HepG2 (cell line): Measurements from ENCODE around the gene EGFR. TPM values are rescaled to one million over a fixed set of nuclear protein-coding genes. Genes with fewer than 3 reads are reported as not detected.

Experiments
- ATAC-seq: fragments of 200-7000 bp; cut with Tn5 transposase; 3 replicates; pipeline ENCODE4 v1.9.1; 2020; ENCODE audit warnings: mild to moderate bottlenecking, moderate library complexity
- BruUV-seq: library from RNA; stranded (reverse); fragments of 400-500 nt; replicated peaks from 2 replicates; lab custom pipeline; 2021; lab: Mats Ljungman, UMichigan
- CTCF ChIA-PET: fragments of 300-600 bp; formaldehyde crosslinking; extraction: SDS; loops from one replicate; lab custom pipeline; 2021; ENCODE audit warnings: low total read pairs, inconsistent platforms, low intra/inter-chr PET ratio; lab: Yijun Ruan, JAX
- POLR2A ChIA-PET: fragments of 350-600 bp; sonication (Branson Sonifier 250); formaldehyde crosslinking; loops from one replicate; lab custom pipeline; 2020; ENCODE audit warnings: antibody characterized with exemption, inconsistent platforms; lab: Yijun Ruan, JAX
- DNase-seq: peaks from one replicate; pipeline ENCODE4 v3.0.0-alpha.2; 2015; ENCODE audit warnings: low spot score
- FAIRE-seq: peaks from 3 replicates; lab custom pipeline; 2011; peaks lifted over from hg19 to GRCh38; lab: Jason Lieb, UNC
- H2AFZ ChIP-seq: one replicate; pipeline ENCODE4 v1.6.1; 2011; ENCODE audit warnings: low read length, inconsistent platforms
- H3K27ac ChIP-seq: fragments of 300-600 bp; 3 replicates; pipeline ENCODE4 v1.8.0; 2011; ENCODE audit warnings: mixed run types, mild to moderate bottlenecking, mixed read lengths, low read length, inconsistent platforms; ENCODE audit not compliant: insufficient read depth; ENCODE audit errors: extremely low read length
- H3K27me3 ChIP-seq, 2 experiments: fragments of 200-600 bp in 1 of 2; 2 replicates in 1 of 2; 3 replicates in 1 of 2; pipeline versions ENCODE4 v1.6.0 to v1.8.0; 2011; ENCODE audit warnings: low read length in 2 of 2, mild to moderate bottlenecking in 2 of 2, moderate library complexity in 2 of 2, inconsistent platforms in 1 of 2; ENCODE audit not compliant: insufficient read depth in 2 of 2, control insufficient read depth in 1 of 2
- H3K36me3 ChIP-seq, 2 experiments: fragments of 200-600 bp in 1 of 2; replicated peaks in 1 of 2; 2 replicates in 1 of 2; 3 replicates in 1 of 2; pipeline versions ENCODE4 v1.5.1 to v1.8.0; 2011; ENCODE audit warnings: low read length in 2 of 2, inconsistent platforms in 1 of 2; ENCODE audit not compliant: insufficient read depth in 2 of 2, control insufficient read depth in 1 of 2
- H3K4me1 ChIP-seq: 2 replicates; pipeline ENCODE4 v1.5.1; 2012; ENCODE audit warnings: low read length, inconsistent platforms; ENCODE audit not compliant: insufficient read depth
- H3K4me2 ChIP-seq: 2 replicates; pipeline ENCODE4 v1.6.0; 2011; ENCODE audit warnings: low read depth, low read length, inconsistent platforms
- H3K4me3 ChIP-seq, 3 experiments: fragments of 200-600 bp in 1 of 3; sonication (generic), shearing (Covaris generic) in 1 of 3; replicated peaks in 1 of 3; 2 replicates each; pipeline ENCODE4 v1.5.1; 2011 to 2016; ENCODE audit warnings: low read length in 3 of 3, inconsistent platforms in 2 of 3, low read depth in 2 of 3, mild to moderate bottlenecking in 2 of 3, control low read depth in 1 of 3, mixed read lengths in 1 of 3; ENCODE audit not compliant: insufficient read depth in 1 of 3
- H3K79me2 ChIP-seq: one replicate; pipeline ENCODE4 v1.6.1; 2011; ENCODE audit warnings: low read length, inconsistent platforms; ENCODE audit not compliant: insufficient read depth
- H3K9ac ChIP-seq: 2 replicates; pipeline ENCODE4 v1.6.0; 2011; ENCODE audit warnings: mild to moderate bottlenecking, low read depth, low read length, inconsistent platforms; ENCODE audit not compliant: insufficient read depth
- H3K9me3 ChIP-seq: 2 replicates; pipeline ENCODE4 v1.5.1; 2012; ENCODE audit warnings: mild to moderate bottlenecking, low read length
- H4K20me1 ChIP-seq: 2 replicates; pipeline ENCODE4 v1.6.0; 2011; ENCODE audit warnings: inconsistent platforms, mild to moderate bottlenecking, low read length, moderate library complexity; ENCODE audit not compliant: insufficient read depth
- POLR2AphosphoS5 ChIP-seq: IDR thresholded peaks from 2 replicates; pipeline ENCODE4 v1.6.1; 2012; ENCODE audit warnings: low read depth, low read length
- SKI ChIP-seq: fragments of 450-650 bp; IDR thresholded peaks from one replicate; pipeline ENCODE4 v1.6.1; 2018; ENCODE audit warnings: mild to moderate bottlenecking; ENCODE audit not compliant: partially characterized antibody
- ZNF761 ChIP-seq: sonication (generic); formaldehyde crosslinking; conservative IDR thresholded peaks from 2 replicates; pipeline ENCODE4 v1.4.0; 2020; ENCODE audit warnings: mild to moderate bottlenecking, missing genetic modification reagents
- ZNF83 ChIP-seq: sonication (generic); formaldehyde crosslinking; IDR thresholded peaks from 2 replicates; pipeline ENCODE4 v1.4.0; 2020; ENCODE audit warnings: missing genetic modification reagents, mild to moderate bottlenecking, borderline replicate concordance
- WGBS: methylation state at CpG from one replicate; pipeline ENCODE4 v1.1.6; 2017; ENCODE audit warnings: low lambda C conversion rate; 5-methylcytosine and 5-hydroxymethylcytosine counted together
- in situ Hi-C: cut with HindIII; loops from 2 replicates; pipeline ENCODE4 v1.10.0; 2017; ENCODE audit warnings: low pct_unique_long_range_greater_than_20kb; ENCODE audit not compliant: extremely low pct_ligation_motif_present
- intact Hi-C: fragments of 100-400 bp; cut with micrococcal nuclease; formaldehyde crosslinking; loops from one replicate; pipeline ENCODE4 v1.10.0; 2022; ENCODE audit not compliant: unreplicated experiment
- polyA plus RNA-seq, 8 experiments: library from polyadenylated mRNA; depleted of rRNA in 3 of 8; stranded (reverse) in 7 of 8; unstranded in 1 of 8; fragments of >200 nt; fragmentation: Illumina TruSeq in 4 of 8; extraction: Trizol in 4 of 8; gene quantifications; 2 replicates each; pipeline versions ENCODE4 v1.2.1 to v1.2.3, GENCODE V29; 2011 to 2016; ENCODE audit warnings: low read depth in 4 of 8, missing spikeins in 1 of 8, mixed read lengths in 1 of 8; ENCODE audit not compliant: insufficient read depth in 1 of 8
- total RNA-seq, 5 experiments: library from RNA; depleted of rRNA; stranded (reverse); fragments of >200 nt; fragmentation: Illumina TruSeq; extraction: Trizol; gene quantifications; 2 replicates each; pipeline ENCODE4 v1.2.3, GENCODE V29; 2016; ENCODE audit warnings: low read depth in 1 of 5
- TF ChIP-seq, protein P1 (sequence below): sonication (generic); formaldehyde crosslinking; IDR thresholded peaks from 2 replicates; pipeline ENCODE4 v1.5.1; 2020; ENCODE audit warnings: mild to moderate bottlenecking, missing genetic modification reagents, borderline replicate concordance
- TF ChIP-seq, protein P2 (sequence below): sonication (generic); formaldehyde crosslinking; IDR thresholded peaks from 2 replicates; pipeline ENCODE4 v1.5.0; 2020; ENCODE audit warnings: mild to moderate bottlenecking, missing genetic modification reagents, borderline replicate concordance

The EGFR gene
- total and polyA plus RNA-seq, 2 of the 13 experiments (the other 11 are each of a cell fraction or from before 2014, with no cell fraction given), result 7.0 to 10.0 TPM

GRCh38 chr7:55120501-55121198 is 101.8 kb downstream of the EGFR start:
- WGBS, result 72% methylated on average over 7 of the region's 7 CpGs
- ChIA-PET CTCF (no interaction called here), POLR2A (no interaction called here)
- Histone ChIP-seq H3K4me2 (no peak overlapping the region), H3K36me3 (no peaks in the 10 kb centered on the region), H3K9ac (no peak overlapping the region), H2AFZ (no peak overlapping the region), H3K27ac (no peak overlapping the region), H3K4me3 (no peak overlapping the region), H3K4me1 (peaks cover 17% of the 10 kb centered on the region; the same call in 1 of the 2 replicates), H4K20me1 (no peaks in the 10 kb centered on the region), H3K27me3 (no peaks in the 10 kb centered on the region), H3K9me3 (no peaks in the 10 kb centered on the region), H3K79me2 (no peaks in the 10 kb centered on the region)
- DNase-seq, result no peak
- TF ChIP-seq ZNF761 (CRISPR knock-in tag), result no peak
- TF ChIP-seq, protein P1, sequence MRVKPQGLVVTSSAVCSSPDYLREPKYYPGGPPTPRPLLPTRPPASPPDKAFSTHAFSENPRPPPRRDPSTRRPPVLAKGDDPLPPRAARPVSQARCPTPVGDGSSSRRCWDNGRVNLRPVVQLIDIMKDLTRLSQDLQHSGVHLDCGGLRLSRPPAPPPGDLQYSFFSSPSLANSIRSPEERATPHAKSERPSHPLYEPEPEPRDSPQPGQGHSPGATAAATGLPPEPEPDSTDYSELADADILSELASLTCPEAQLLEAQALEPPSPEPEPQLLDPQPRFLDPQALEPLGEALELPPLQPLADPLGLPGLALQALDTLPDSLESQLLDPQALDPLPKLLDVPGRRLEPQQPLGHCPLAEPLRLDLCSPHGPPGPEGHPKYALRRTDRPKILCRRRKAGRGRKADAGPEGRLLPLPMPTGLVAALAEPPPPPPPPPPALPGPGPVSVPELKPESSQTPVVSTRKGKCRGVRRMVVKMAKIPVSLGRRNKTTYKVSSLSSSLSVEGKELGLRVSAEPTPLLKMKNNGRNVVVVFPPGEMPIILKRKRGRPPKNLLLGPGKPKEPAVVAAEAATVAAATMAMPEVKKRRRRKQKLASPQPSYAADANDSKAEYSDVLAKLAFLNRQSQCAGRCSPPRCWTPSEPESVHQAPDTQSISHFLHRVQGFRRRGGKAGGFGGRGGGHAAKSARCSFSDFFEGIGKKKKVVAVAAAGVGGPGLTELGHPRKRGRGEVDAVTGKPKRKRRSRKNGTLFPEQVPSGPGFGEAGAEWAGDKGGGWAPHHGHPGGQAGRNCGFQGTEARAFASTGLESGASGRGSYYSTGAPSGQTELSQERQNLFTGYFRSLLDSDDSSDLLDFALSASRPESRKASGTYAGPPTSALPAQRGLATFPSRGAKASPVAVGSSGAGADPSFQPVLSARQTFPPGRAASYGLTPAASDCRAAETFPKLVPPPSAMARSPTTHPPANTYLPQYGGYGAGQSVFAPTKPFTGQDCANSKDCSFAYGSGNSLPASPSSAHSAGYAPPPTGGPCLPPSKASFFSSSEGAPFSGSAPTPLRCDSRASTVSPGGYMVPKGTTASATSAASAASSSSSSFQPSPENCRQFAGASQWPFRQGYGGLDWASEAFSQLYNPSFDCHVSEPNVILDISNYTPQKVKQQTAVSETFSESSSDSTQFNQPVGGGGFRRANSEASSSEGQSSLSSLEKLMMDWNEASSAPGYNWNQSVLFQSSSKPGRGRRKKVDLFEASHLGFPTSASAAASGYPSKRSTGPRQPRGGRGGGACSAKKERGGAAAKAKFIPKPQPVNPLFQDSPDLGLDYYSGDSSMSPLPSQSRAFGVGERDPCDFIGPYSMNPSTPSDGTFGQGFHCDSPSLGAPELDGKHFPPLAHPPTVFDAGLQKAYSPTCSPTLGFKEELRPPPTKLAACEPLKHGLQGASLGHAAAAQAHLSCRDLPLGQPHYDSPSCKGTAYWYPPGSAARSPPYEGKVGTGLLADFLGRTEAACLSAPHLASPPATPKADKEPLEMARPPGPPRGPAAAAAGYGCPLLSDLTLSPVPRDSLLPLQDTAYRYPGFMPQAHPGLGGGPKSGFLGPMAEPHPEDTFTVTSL (CRISPR knock-in tag), result no peak
- TF ChIP-seq, protein P2, sequence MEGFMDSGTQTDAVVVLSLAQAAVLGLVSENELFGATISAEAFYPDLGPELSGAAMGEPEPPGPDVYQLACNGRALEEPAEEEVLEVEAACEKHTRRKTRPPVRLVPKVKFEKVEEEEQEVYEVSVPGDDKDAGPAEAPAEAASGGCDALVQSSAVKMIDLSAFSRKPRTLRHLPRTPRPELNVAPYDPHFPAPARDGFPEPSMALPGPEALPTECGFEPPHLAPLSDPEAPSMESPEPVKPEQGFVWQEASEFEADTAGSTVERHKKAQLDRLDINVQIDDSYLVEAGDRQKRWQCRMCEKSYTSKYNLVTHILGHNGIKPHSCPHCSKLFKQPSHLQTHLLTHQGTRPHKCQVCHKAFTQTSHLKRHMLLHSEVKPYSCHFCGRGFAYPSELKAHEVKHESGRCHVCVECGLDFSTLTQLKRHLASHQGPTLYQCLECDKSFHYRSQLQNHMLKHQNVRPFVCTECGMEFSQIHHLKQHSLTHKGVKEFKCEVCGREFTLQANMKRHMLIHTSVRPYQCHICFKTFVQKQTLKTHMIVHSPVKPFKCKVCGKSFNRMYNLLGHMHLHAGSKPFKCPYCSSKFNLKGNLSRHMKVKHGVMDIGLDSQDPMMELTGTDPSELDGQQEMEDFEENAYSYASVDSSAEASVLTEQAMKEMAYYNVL (CRISPR knock-in tag), result no peak
- no peak for TF ChIP-seq SKI
- no peak for TF ChIP-seq POLR2AphosphoS5
- no peak for TF ChIP-seq ZNF83 (CRISPR knock-in tag)
- ATAC-seq, result no peak
- no TSS peak for BruUV-seq
- no peak for FAIRE-seq
- in situ Hi-C loops (no loop called here), intact Hi-C loops (no loop called here)
